Calu3 (cell line): ENCODE measurements around the gene PTPRR. TPM values are rescaled to one million over a fixed set of nuclear protein-coding genes. Genes with fewer than 3 reads are reported as not detected.

ENCODE experiments used
- BruUV-seq: library from RNA; stranded (reverse); fragments of 400-500 nt; replicated peaks from 2 replicates; lab custom pipeline; 2021; lab: Mats Ljungman, UMichigan
- CTCF ChIA-PET: fragments of 300-600 bp; sonication (Branson Sonifier 250); formaldehyde crosslinking; loops from one replicate; lab custom pipeline; 2022; ENCODE audit warnings: antibody characterized with exemption; lab: Charles Lee
- DNase-seq: peaks from one replicate; pipeline ENCODE4 v3.0.0; 2022
- H3K27ac Mint-ChIP-seq: one replicate; pipeline ENCODE4 v1.8.0; 2022; ENCODE audit warnings: mixed read lengths; ENCODE audit not compliant: unreplicated experiment
- H3K27me3 Mint-ChIP-seq: one replicate; pipeline ENCODE4 v1.8.0; 2022; ENCODE audit warnings: mixed read lengths; ENCODE audit not compliant: unreplicated experiment
- H3K36me3 Mint-ChIP-seq: one replicate; pipeline ENCODE4 v1.8.0; 2022; ENCODE audit warnings: mild to moderate bottlenecking, moderate library complexity, mixed read lengths; ENCODE audit not compliant: insufficient read depth, unreplicated experiment
- H3K4me1 Mint-ChIP-seq: one replicate; pipeline ENCODE4 v1.8.0; 2022; ENCODE audit warnings: mild to moderate bottlenecking, low read depth, mixed read lengths; ENCODE audit not compliant: unreplicated experiment
- H3K4me3 Mint-ChIP-seq: one replicate; pipeline ENCODE4 v1.8.0; 2022; ENCODE audit warnings: mild to moderate bottlenecking, low read depth, moderate library complexity, mixed read lengths; ENCODE audit not compliant: unreplicated experiment
- H3K9me3 Mint-ChIP-seq: one replicate; pipeline ENCODE4 v1.8.0; 2022; ENCODE audit warnings: low read depth, mixed read lengths; ENCODE audit not compliant: unreplicated experiment
- CTCF ChIP-seq: fragments of 200-600 bp; IDR thresholded peaks from one replicate; pipeline ENCODE4 v1.8.0; 2022; ENCODE audit warnings: antibody characterized with exemption; ENCODE audit not compliant: unreplicated experiment
- intact Hi-C: fragments of 100-400 bp; cut with micrococcal nuclease; formaldehyde crosslinking; loops from one replicate; pipeline ENCODE4 v1.10.0; 2022; ENCODE audit not compliant: unreplicated experiment
- total RNA-seq: library from RNA; stranded (reverse); gene quantifications from 2 replicates; pipeline ENCODE4 v1.2.3, GENCODE V29; 2022

Gene PTPRR
- total RNA-seq, 1 experiment from 2014 or later, result 39.1 TPM

GRCh38 chr12:70842942-70843341, 77.6 kb downstream of the PTPRR start:
- no peak for DNase-seq
- peaks cover 9% of the 10 kb centered on the region for H3K4me1 Mint-ChIP-seq
- no peaks in the 10 kb centered on the region for H3K9me3 Mint-ChIP-seq
- no peak for TF ChIP-seq CTCF
- intact Hi-C loops, result no loop called here
- H3K36me3 Mint-ChIP-seq, result no peaks in the 10 kb centered on the region
- H3K27ac Mint-ChIP-seq, result no peak overlapping the region
- H3K4me3 Mint-ChIP-seq, result no peak overlapping the region
- BruUV-seq, result no TSS peak
- no peaks in the 10 kb centered on the region for H3K27me3 Mint-ChIP-seq
- CTCF ChIA-PET, result no interaction called here

DNA sequence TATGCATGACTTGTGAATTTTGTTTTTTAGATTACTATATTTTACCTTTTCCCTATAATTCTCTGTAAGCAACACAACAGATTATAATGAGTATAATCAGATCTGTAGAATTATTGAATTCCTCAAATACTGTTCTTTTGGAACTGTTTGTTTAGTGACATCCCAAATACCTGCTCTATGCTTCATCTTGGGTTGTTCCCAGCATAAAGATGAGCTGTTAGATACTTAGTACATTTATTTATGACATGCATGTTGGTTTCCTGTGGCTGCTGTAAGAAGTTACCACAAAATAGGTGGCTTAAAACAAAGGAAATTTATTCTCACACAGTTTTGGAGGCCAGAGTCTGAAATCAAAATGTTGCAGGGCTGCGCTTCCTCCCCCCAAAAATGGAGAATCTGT, 78.4 kb downstream of the PTPRR start:
- DNase-seq, result no peak
- Mint-ChIP-seq H3K4me1 (peaks cover 9% of the 10 kb centered on the region), H3K27me3 (no peaks in the 10 kb centered on the region), H3K9me3 (no peaks in the 10 kb centered on the region), H3K4me3 (no peak overlapping the region), H3K36me3 (no peaks in the 10 kb centered on the region), H3K27ac (no peak overlapping the region)
- CTCF ChIA-PET, result no interaction called here
- no TSS peak for BruUV-seq
- intact Hi-C loops, result no loop called here
- TF ChIP-seq CTCF, result no peak

- TF ChIP-seq CTCF, result no peak
- Mint-ChIP-seq H3K36me3 (no peaks in the 10 kb centered on the region), H3K4me3 (no peak overlapping the region), H3K27me3 (no peaks in the 10 kb centered on the region), H3K9me3 (no peaks in the 10 kb centered on the region), H3K4me1 (peaks cover 9% of the 10 kb centered on the region), H3K27ac (no peak overlapping the region)
- CTCF ChIA-PET, result interaction anchor here (0.7 kb wide), 1 partner anchor 11 kb away, joined by 3 read pairs; no protein-coding TSS in a partner anchor
- DNase-seq, result no peak
- no TSS peak for BruUV-seq
- intact Hi-C loops, result no loop called here
These were observed 79.7 kb downstream of the PTPRR start for GRCh38 chr12:70840656-70841350.

- no peak for TF ChIP-seq CTCF
- Mint-ChIP-seq H3K27me3 (no peaks in the 10 kb centered on the region), H3K9me3 (no peaks in the 10 kb centered on the region), H3K4me3 (no peak overlapping the region), H3K27ac (no peak overlapping the region), H3K4me1 (peaks cover 9% of the 10 kb centered on the region), H3K36me3 (no peaks in the 10 kb centered on the region)
- no TSS peak for BruUV-seq
- CTCF ChIA-PET, result no interaction called here
- intact Hi-C loops, result no loop called here
- DNase-seq, result peak; percentile 8
These were observed 81.0 kb downstream of the PTPRR start for GRCh38 chr12:70839544-70839943.
